Central memory CD8-positive, alpha-beta T cell (primary cell): ENCODE measurements around the gene TOB1.
A peak's percentile ranks its signal among the peaks of the same experiment; 100 is the strongest.
"Not testable (repeated sequence)": the region's sequence is repeated elsewhere in the genome, so short reads cannot be mapped to it uniquely, and the experiment has no call there.

ENCODE experiments used
- ATAC-seq: fragments of 150-1000 bp; cut with Tn5 transposase; replicated peaks from 2 replicates; pipeline ENCODE4 v1.10.0; 2022; ENCODE audit warnings: mild to moderate bottlenecking, moderate FRiP score, moderate number of reproducible peaks; ENCODE audit not compliant: poor library complexity, severe bottlenecking; ENCODE audit errors: extremely low read depth
- DNase-seq, 2 donors: peaks; one replicate each; pipeline ENCODE4 v3.0.0; 2021; ENCODE audit warnings: low spot score in 2 of 2
- H3K27ac Mint-ChIP-seq: one replicate; pipeline ENCODE4 v1.8.0; 2022; ENCODE audit warnings: low read depth, mild to moderate bottlenecking, moderate library complexity, mixed read lengths
- H3K27me3 Mint-ChIP-seq: one replicate; pipeline ENCODE4 v1.8.0; 2022; ENCODE audit warnings: mixed read lengths
- H3K36me3 Mint-ChIP-seq: one replicate; pipeline ENCODE4 v1.8.0; 2022; ENCODE audit warnings: mild to moderate bottlenecking, moderate library complexity, mixed read lengths; ENCODE audit not compliant: insufficient read depth
- H3K4me1 Mint-ChIP-seq: one replicate; pipeline ENCODE4 v1.8.0; 2022; ENCODE audit warnings: mixed read lengths
- H3K4me3 Mint-ChIP-seq: one replicate; pipeline ENCODE4 v1.8.0; 2022; ENCODE audit warnings: mild to moderate bottlenecking, moderate library complexity, mixed read lengths
- H3K9me3 Mint-ChIP-seq: one replicate; pipeline ENCODE4 v1.8.0; 2022; ENCODE audit warnings: mixed read lengths

Gene TOB1

GRCh38 chr17:50861822-50862528 is 4.2 kb downstream of the TOB1 start:
- H3K4me3 Mint-ChIP-seq, result peak overlapping the region; percentile 35
- peaks cover 48% of the 10 kb centered on the region for H3K36me3 Mint-ChIP-seq

GRCh38 chr17:50861334-50861676 is 4.8 kb downstream of the TOB1 start:
- no peak overlapping the region for H3K4me3 Mint-ChIP-seq
- no peaks in the 10 kb centered on the region for H3K27me3 Mint-ChIP-seq
- H3K9me3 Mint-ChIP-seq, result no peaks in the 10 kb centered on the region
- H3K36me3 Mint-ChIP-seq, result peaks cover 42% of the 10 kb centered on the region
- ATAC-seq, result no peak
- H3K27ac Mint-ChIP-seq, result no peak overlapping the region
- H3K4me1 Mint-ChIP-seq, result peaks cover 31% of the 10 kb centered on the region
- DNase-seq, result no peak

More at GRCh38 chr17:50861822-50862528, 4.2 kb downstream of the TOB1 start:
- Mint-ChIP-seq H3K9me3 (no peaks in the 10 kb centered on the region), H3K27ac (no peak overlapping the region), H3K4me1 (peaks cover 32% of the 10 kb centered on the region), H3K27me3 (no peaks in the 10 kb centered on the region)
- DNase-seq, result no peak
- ATAC-seq, result no peak

GRCh38 chr17:50859727-50860126 is 6.4 kb downstream of the TOB1 start:
- Mint-ChIP-seq H3K4me1 (peaks cover 31% of the 10 kb centered on the region), H3K36me3 (peaks cover 32% of the 10 kb centered on the region)
- not testable (repeated sequence) for H3K4me3 Mint-ChIP-seq, H3K27ac Mint-ChIP-seq, H3K27me3 Mint-ChIP-seq, H3K9me3 Mint-ChIP-seq, DNase-seq, ATAC-seq

DNA sequence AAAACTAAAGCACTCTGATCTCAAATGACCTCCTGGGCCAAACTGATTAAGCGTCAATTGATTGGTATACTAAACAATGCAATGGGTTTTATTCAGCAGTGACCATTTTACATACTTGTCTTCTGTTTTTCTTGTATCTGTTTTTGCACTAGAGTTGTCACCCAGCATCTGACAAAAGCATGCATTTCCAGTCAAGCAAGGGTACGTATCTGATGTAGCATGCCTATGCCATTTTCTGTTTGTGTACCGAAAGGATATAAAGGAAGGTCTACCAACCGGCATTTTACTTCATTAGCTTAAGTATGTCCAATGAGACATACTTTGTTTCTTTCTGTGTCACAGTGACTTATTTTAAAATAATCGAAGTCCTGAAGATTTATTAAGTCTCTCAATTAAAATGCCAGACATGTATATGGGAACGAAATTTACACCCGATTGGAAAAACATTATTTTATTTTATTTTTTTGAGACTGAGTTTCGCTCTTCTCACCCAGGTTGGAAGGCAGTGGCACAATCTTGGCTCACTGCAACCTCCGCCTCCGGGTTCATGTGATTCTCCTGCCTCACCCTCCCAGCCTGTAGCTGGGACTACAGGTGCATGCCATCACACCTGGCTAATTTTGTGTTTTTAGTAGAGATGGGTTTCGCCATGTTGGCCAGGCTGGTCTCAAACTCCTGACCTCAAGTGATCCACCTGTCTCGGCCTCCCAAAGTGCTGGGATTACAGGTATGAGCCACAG is 7.5 kb downstream of the TOB1 start:
- Mint-ChIP-seq H3K9me3 (no peaks in the 10 kb centered on the region), H3K4me1 (peaks cover 20% of the 10 kb centered on the region), H3K27ac (no peak overlapping the region), H3K4me3 (no peak overlapping the region), H3K36me3 (peaks cover 26% of the 10 kb centered on the region), H3K27me3 (no peaks in the 10 kb centered on the region)
- no peak for DNase-seq
- no peak for ATAC-seq

DNA sequence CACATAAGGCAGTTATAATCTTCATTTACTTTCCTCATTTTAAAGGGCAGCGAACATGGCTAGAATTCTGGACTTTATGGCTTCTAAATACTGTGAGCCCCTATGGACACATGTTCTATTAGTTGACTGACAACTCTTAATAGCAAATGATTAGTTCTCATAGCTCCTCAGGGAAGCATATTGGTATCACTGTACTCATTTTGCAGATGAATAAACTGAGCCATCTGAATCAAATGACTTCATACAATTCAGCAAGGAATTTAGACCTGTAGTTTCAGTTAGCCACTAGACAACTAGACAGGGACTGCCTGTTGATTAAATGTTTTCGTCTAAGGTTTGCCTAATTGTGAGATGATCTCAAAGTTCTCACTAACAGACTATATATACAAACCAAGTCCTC is 9.7 kb downstream of the TOB1 start:
- ATAC-seq, result no peak
- Mint-ChIP-seq H3K4me1 (peaks cover 19% of the 10 kb centered on the region), H3K27me3 (no peaks in the 10 kb centered on the region), H3K9me3 (no peaks in the 10 kb centered on the region), H3K4me3 (no peak overlapping the region), H3K27ac (no peak overlapping the region), H3K36me3 (peaks cover 8% of the 10 kb centered on the region)
- DNase-seq, result no peak

- Mint-ChIP-seq H3K27me3 (no peaks in the 10 kb centered on the region), H3K36me3 (peaks cover 5% of the 10 kb centered on the region), H3K9me3 (no peaks in the 10 kb centered on the region), H3K4me1 (peaks cover 15% of the 10 kb centered on the region), H3K27ac (no peak overlapping the region), H3K4me3 (no peak overlapping the region)
- ATAC-seq, result no peak
- DNase-seq, result no peak
Observed at GRCh38 chr17:50855708-50856330, 10.3 kb downstream of the TOB1 start.

GRCh38 chr17:50853781-50854180 is 12.4 kb downstream of the TOB1 start:
- H3K4me1 Mint-ChIP-seq, result peaks cover 15% of the 10 kb centered on the region

DNA sequence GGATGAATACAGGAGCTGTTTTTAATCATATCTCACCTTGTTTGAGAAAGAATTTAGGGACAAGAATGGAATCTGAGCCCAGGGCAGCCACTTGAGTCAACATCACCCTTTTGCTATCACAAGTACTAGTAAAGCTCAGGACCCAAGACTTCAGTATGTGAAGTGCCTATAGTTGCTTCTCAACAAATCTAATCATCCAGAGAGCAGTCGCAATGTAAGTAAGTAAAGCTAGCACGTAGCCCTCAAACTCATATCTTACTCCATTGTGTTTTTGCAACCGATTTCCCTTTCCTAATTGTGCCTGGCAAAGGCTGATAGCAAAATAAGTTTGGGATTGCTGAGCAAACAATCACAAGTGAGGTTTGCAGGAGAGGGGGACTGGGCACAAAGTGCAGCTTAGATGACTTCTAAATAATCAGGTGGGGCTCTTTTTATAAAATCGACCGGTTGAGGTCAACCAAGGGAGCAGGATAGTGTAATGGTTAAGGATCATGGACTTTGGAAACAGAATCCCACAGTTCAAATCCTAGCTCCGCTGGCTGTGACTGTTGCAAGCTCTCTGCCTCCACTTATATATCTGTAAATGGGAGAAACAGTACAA is 13.0 kb downstream of the TOB1 start:
- Mint-ChIP-seq H3K27ac (peak overlapping the region; percentile 95), H3K4me1 (peaks cover 15% of the 10 kb centered on the region), H3K9me3 (no peaks in the 10 kb centered on the region), H3K4me3 (peak overlapping the region; percentile 77), H3K27me3 (no peaks in the 10 kb centered on the region), H3K36me3 (no peaks in the 10 kb centered on the region)
- ATAC-seq, result no peak
- no peak for DNase-seq

More at GRCh38 chr17:50853781-50854180, 12.4 kb downstream of the TOB1 start:
- Mint-ChIP-seq H3K4me3 (no peak overlapping the region), H3K36me3 (no peaks in the 10 kb centered on the region), H3K27ac (peak overlapping the region; percentile 35), H3K9me3 (no peaks in the 10 kb centered on the region), H3K27me3 (no peaks in the 10 kb centered on the region)
- ATAC-seq, result no peak
- no peak for DNase-seq

GRCh38 chr17:50850640-50851039 is 15.5 kb downstream of the TOB1 start:
- Mint-ChIP-seq H3K9me3 (no peaks in the 10 kb centered on the region), H3K27me3 (no peaks in the 10 kb centered on the region), H3K27ac (no peak overlapping the region), H3K36me3 (peaks cover 1% of the 10 kb centered on the region), H3K4me1 (peaks cover 15% of the 10 kb centered on the region), H3K4me3 (no peak overlapping the region)
- ATAC-seq (no peak), DNase-seq (no peak)

GRCh38 chr17:50848711-50849110 is 17.4 kb downstream of the TOB1 start:
- no peaks in the 10 kb centered on the region for H3K9me3 Mint-ChIP-seq
- no peak overlapping the region for H3K4me3 Mint-ChIP-seq
- H3K27me3 Mint-ChIP-seq, result no peaks in the 10 kb centered on the region
- H3K36me3 Mint-ChIP-seq, result peaks cover 1% of the 10 kb centered on the region
- no peak overlapping the region for H3K27ac Mint-ChIP-seq
- no peak for ATAC-seq
- no peak for DNase-seq
- peaks cover 15% of the 10 kb centered on the region for H3K4me1 Mint-ChIP-seq

DNA sequence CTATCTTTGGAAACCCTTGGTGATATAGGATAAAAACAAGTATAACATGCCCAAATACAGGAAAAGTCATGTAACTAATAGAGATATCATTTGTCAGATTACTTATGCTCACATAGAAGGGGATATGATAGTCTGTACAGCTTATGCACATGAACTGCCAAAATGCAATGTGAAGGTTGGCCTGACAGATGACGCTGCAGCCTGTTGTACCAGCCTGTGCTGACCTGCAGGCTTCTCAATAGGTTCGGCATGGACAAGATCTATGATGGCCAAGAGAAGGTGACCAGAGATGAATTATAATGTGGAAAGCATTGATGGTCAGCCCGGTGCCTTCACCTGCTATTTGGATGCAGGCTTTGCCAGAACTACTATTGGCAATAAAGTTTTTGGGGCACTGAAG is 18.1 kb downstream of the TOB1 start:
- H3K4me1 Mint-ChIP-seq, result peaks cover 15% of the 10 kb centered on the region
- ATAC-seq (no peak), DNase-seq (no peak)
- peaks cover 1% of the 10 kb centered on the region for H3K36me3 Mint-ChIP-seq
- no peaks in the 10 kb centered on the region for H3K9me3 Mint-ChIP-seq
- no peak overlapping the region for H3K27ac Mint-ChIP-seq
- no peak overlapping the region for H3K4me3 Mint-ChIP-seq
- no peaks in the 10 kb centered on the region for H3K27me3 Mint-ChIP-seq

- H3K27ac Mint-ChIP-seq, result no peak overlapping the region
- ATAC-seq, result no peak
- H3K4me3 Mint-ChIP-seq, result no peak overlapping the region
- no peaks in the 10 kb centered on the region for H3K9me3 Mint-ChIP-seq
- no peak for DNase-seq
- peaks cover 1% of the 10 kb centered on the region for H3K36me3 Mint-ChIP-seq
- H3K27me3 Mint-ChIP-seq, result no peaks in the 10 kb centered on the region
- peaks cover 10% of the 10 kb centered on the region for H3K4me1 Mint-ChIP-seq
Observed at GRCh38 chr17:50847566-50847965, 18.6 kb downstream of the TOB1 start.
